Activated naive CD8-positive, alpha-beta T cell treated with anti-CD3 and anti-CD28 coated beads, Interleukin-2, amount 10 ng/mL, durations not matched to agents 7 days and 5 days (primary cell): Measurements from ENCODE around the gene CMPK1. TPM values are rescaled to one million over a fixed set of nuclear protein-coding genes. Genes with fewer than 3 reads are reported as not detected.
A peak's percentile ranks its signal among the peaks of the same experiment; 100 is the strongest.
"Not testable (repeated sequence)": the region's sequence is repeated elsewhere in the genome, so short reads cannot be mapped to it uniquely, and the experiment has no call there.

Source experiments
- ATAC-seq: fragments of 150-1000 bp; cut with Tn5 transposase; one replicate; pipeline ENCODE4 v1.10.0; 2021; ENCODE audit warnings: low read depth, moderate library complexity
- POLR2A ChIA-PET: fragments of 350-600 bp; sonication (Branson Sonifier 250); formaldehyde crosslinking; loops from one replicate; lab custom pipeline; 2021; ENCODE audit warnings: antibody characterized with exemption; lab: Charles Lee
- DNase-seq: peaks from one replicate; pipeline ENCODE4 v3.0.0; 2021
- H3K27ac Mint-ChIP-seq: one replicate; pipeline ENCODE4 v1.8.0; 2022; ENCODE audit warnings: mild to moderate bottlenecking, mixed read lengths
- H3K27me3 Mint-ChIP-seq: one replicate; pipeline ENCODE4 v1.8.0; 2022; ENCODE audit warnings: mild to moderate bottlenecking, moderate library complexity, mixed read lengths
- H3K36me3 Mint-ChIP-seq: one replicate; pipeline ENCODE4 v1.8.0; 2021; ENCODE audit warnings: mild to moderate bottlenecking, mixed read lengths
- H3K4me1 Mint-ChIP-seq: one replicate; pipeline ENCODE4 v1.8.0; 2021; ENCODE audit warnings: mixed read lengths
- H3K4me3 Mint-ChIP-seq: one replicate; pipeline ENCODE4 v1.8.0; 2022; ENCODE audit warnings: mild to moderate bottlenecking, moderate library complexity, mixed read lengths
- H3K9me3 Mint-ChIP-seq: one replicate; pipeline ENCODE4 v1.8.0; 2021; ENCODE audit warnings: mixed read lengths
- total RNA-seq, 2 experiments: library from RNA; stranded (reverse); gene quantifications; one replicate each; pipeline ENCODE4 v1.2.3, GENCODE V29; 2021

CMPK1 gene
- total RNA-seq: 100 to 1,000 TPM in 1 of 2 experiments, 10 to 100 TPM in 1; 98.8 to 102 TPM

GRCh38 chr1:47333578-47333921, at the start of gene CMPK1:
TSS of gene CMPK1 (plus strand) at chr1:47333790. CDS start at chr1:47333946, 156 bp downstream.
- peak; percentile 84 for DNase-seq
- H3K36me3 Mint-ChIP-seq: peaks cover 3% of the 10 kb centered on the region
- POLR2A ChIA-PET: interaction anchor here (1.0 to 3.9 kb wide), 3 partner anchors 16 to 21 kb away, joined by 3 to 52 read pairs (median 8); partner anchors contain the start of gene STIL
- peak within 1 kb of the TSS; percentile 95 for H3K27ac Mint-ChIP-seq
- H3K4me3 Mint-ChIP-seq: peak within 1 kb of the TSS; percentile 93
- ATAC-seq: peak; percentile 68
- H3K27me3 Mint-ChIP-seq: no peaks in the 10 kb centered on the region
- no peaks in the 10 kb centered on the region for H3K9me3 Mint-ChIP-seq
- H3K4me1 Mint-ChIP-seq: peaks cover 11% of the 10 kb centered on the region

- H3K4me1 Mint-ChIP-seq, ATAC-seq, H3K9me3 Mint-ChIP-seq, DNase-seq, H3K27ac Mint-ChIP-seq, POLR2A ChIA-PET, H3K4me3 Mint-ChIP-seq, H3K27me3 Mint-ChIP-seq: not testable (repeated sequence)
- H3K36me3 Mint-ChIP-seq: peaks cover 20% of the 10 kb centered on the region
These were observed 45.5 kb upstream of the CMPK1 start for GRCh38 chr1:47288116-47288515.

- H3K27ac Mint-ChIP-seq: not testable (repeated sequence)
These were observed 38.7 kb upstream of the CMPK1 start for GRCh38 chr1:47294863-47295262.

GRCh38 chr1:47295579-47295978, 38.0 kb upstream of the CMPK1 start:
- no peaks in the 10 kb centered on the region for H3K27me3 Mint-ChIP-seq
- DNase-seq (no peak), ATAC-seq (no peak)
- H3K36me3 Mint-ChIP-seq: peaks cover 27% of the 10 kb centered on the region
- H3K27ac Mint-ChIP-seq: no peak overlapping the region
- H3K4me1 Mint-ChIP-seq: peaks cover 7% of the 10 kb centered on the region
- H3K9me3 Mint-ChIP-seq: no peaks in the 10 kb centered on the region
- POLR2A ChIA-PET: no interaction called here
- H3K4me3 Mint-ChIP-seq: no peak overlapping the region

More at GRCh38 chr1:47294863-47295262, 38.7 kb upstream of the CMPK1 start:
- H3K27me3 Mint-ChIP-seq, ATAC-seq, POLR2A ChIA-PET, DNase-seq, H3K4me1 Mint-ChIP-seq, H3K4me3 Mint-ChIP-seq, H3K9me3 Mint-ChIP-seq: not testable (repeated sequence)
- peaks cover 29% of the 10 kb centered on the region for H3K36me3 Mint-ChIP-seq

GRCh38 chr1:47298025-47298699, 35.4 kb upstream of the CMPK1 start:
- no peaks in the 10 kb centered on the region for H3K9me3 Mint-ChIP-seq
- peaks cover 6% of the 10 kb centered on the region for H3K4me1 Mint-ChIP-seq
- H3K36me3 Mint-ChIP-seq: peaks cover 40% of the 10 kb centered on the region
- ATAC-seq (no peak), DNase-seq (no peak)
- no peak overlapping the region for H3K4me3 Mint-ChIP-seq
- POLR2A ChIA-PET: interaction anchor here (1.1 kb wide), 1 partner anchor 14 kb away, joined by 3 read pairs; no protein-coding TSS in a partner anchor
- H3K27ac Mint-ChIP-seq: no peak overlapping the region
- no peaks in the 10 kb centered on the region for H3K27me3 Mint-ChIP-seq

- Mint-ChIP-seq H3K36me3 (peaks cover 47% of the 10 kb centered on the region), H3K9me3 (no peaks in the 10 kb centered on the region), H3K27ac (no peak overlapping the region), H3K4me3 (no peak overlapping the region), H3K27me3 (no peaks in the 10 kb centered on the region), H3K4me1 (peaks cover 11% of the 10 kb centered on the region)
- DNase-seq: no peak
- ATAC-seq: no peak
- POLR2A ChIA-PET: no interaction called here
These were observed 31.1 kb upstream of the CMPK1 start for GRCh38 chr1:47302472-47302871.

GRCh38 chr1:47309427-47309826, 24.2 kb upstream of the CMPK1 start:
- Mint-ChIP-seq H3K4me1 (peaks cover 18% of the 10 kb centered on the region), H3K4me3 (no peak overlapping the region), H3K27me3 (no peaks in the 10 kb centered on the region), H3K36me3 (peaks cover 32% of the 10 kb centered on the region), H3K9me3 (no peaks in the 10 kb centered on the region), H3K27ac (no peak overlapping the region)
- ATAC-seq: no peak
- POLR2A ChIA-PET: no interaction called here
- DNase-seq: no peak

GRCh38 chr1:47313915-47314664, 19.5 kb upstream of the CMPK1 start, which contains the start of gene STIL:
TSS of gene STIL (minus strand) at chr1:47314147. CDS start at chr1:47310319, 3,828 bp downstream.
- Mint-ChIP-seq H3K27ac (peak within 1 kb of the TSS; percentile 86), H3K4me3 (peak within 1 kb of the TSS; percentile 99), H3K9me3 (no peaks in the 10 kb centered on the region), H3K4me1 (peaks cover 13% of the 10 kb centered on the region), H3K36me3 (peaks cover 18% of the 10 kb centered on the region), H3K27me3 (no peaks in the 10 kb centered on the region)
- ATAC-seq (peak; percentile 97), DNase-seq (peak; percentile 95)
- POLR2A ChIA-PET: interaction anchor here (0.6 to 3.0 kb wide), 13 partner anchors 8 to 122 kb away, joined by 3 to 52 read pairs (median 4); partner anchors contain the start of gene CMPK1

GRCh38 chr1:47317841-47318240, 15.7 kb upstream of the CMPK1 start:
- POLR2A ChIA-PET: interaction anchor here (1.6 kb wide), 1 partner anchor 16 kb away, joined by 8 read pairs; the partner anchor contains the start of gene CMPK1
- no peaks in the 10 kb centered on the region for H3K9me3 Mint-ChIP-seq

GRCh38 chr1:47319968-47320367, 13.6 kb upstream of the CMPK1 start:
- H3K4me1 Mint-ChIP-seq, H3K27me3 Mint-ChIP-seq, H3K36me3 Mint-ChIP-seq, H3K4me3 Mint-ChIP-seq, H3K9me3 Mint-ChIP-seq, ATAC-seq, H3K27ac Mint-ChIP-seq, DNase-seq, POLR2A ChIA-PET: not testable (repeated sequence)

More at GRCh38 chr1:47317841-47318240, 15.7 kb upstream of the CMPK1 start:
- H3K36me3 Mint-ChIP-seq: peaks cover 6% of the 10 kb centered on the region
- DNase-seq (no peak), ATAC-seq (no peak)
- no peak overlapping the region for H3K4me3 Mint-ChIP-seq
- no peaks in the 10 kb centered on the region for H3K27me3 Mint-ChIP-seq
- no peak overlapping the region for H3K27ac Mint-ChIP-seq
- H3K4me1 Mint-ChIP-seq: peaks cover 3% of the 10 kb centered on the region

GRCh38 chr1:47323599-47324031, 10.0 kb upstream of the CMPK1 start:
- no peak for DNase-seq
- Mint-ChIP-seq H3K9me3 (no peaks in the 10 kb centered on the region), H3K27me3 (no peaks in the 10 kb centered on the region), H3K4me3 (no peak overlapping the region), H3K4me1 (peaks cover 1% of the 10 kb centered on the region), H3K36me3 (no peaks in the 10 kb centered on the region), H3K27ac (no peak overlapping the region)
- POLR2A ChIA-PET: interaction anchor here (0.7 to 1.0 kb wide), 3 partner anchors 9 to 114 kb away, joined by 3 to 7 read pairs (median 3); partner anchors contain the start of genes FOXD2 and STIL
- ATAC-seq: no peak

- POLR2A ChIA-PET: interaction anchor here (0.9 kb wide), 1 partner anchor 11 kb away, joined by 3 read pairs; the partner anchor contains the start of gene STIL
- Mint-ChIP-seq H3K9me3 (no peaks in the 10 kb centered on the region), H3K4me3 (no peak overlapping the region), H3K27ac (no peak overlapping the region), H3K36me3 (no peaks in the 10 kb centered on the region), H3K4me1 (peaks cover 1% of the 10 kb centered on the region), H3K27me3 (no peaks in the 10 kb centered on the region)
- no peak for ATAC-seq
- no peak for DNase-seq
These were observed 8.9 kb upstream of the CMPK1 start for GRCh38 chr1:47324682-47325081.

GRCh38 chr1:47325528-47325927, 8.1 kb upstream of the CMPK1 start:
- Mint-ChIP-seq H3K9me3 (no peaks in the 10 kb centered on the region), H3K4me1 (peaks cover 1% of the 10 kb centered on the region), H3K36me3 (no peaks in the 10 kb centered on the region), H3K27me3 (no peaks in the 10 kb centered on the region), H3K27ac (no peak overlapping the region), H3K4me3 (no peak overlapping the region)
- ATAC-seq: no peak
- no peak for DNase-seq
- POLR2A ChIA-PET: no interaction called here
